SH-SY5Y (cell line): ENCODE data around the gene DNAH17.

ENCODE experiments used
- GATA2 ChIP-seq: IDR thresholded peaks from 2 replicates; pipeline ENCODE4 v1.6.1; 2011; ENCODE audit warnings: mild to moderate bottlenecking, low read depth, low read length
- GATA3 ChIP-seq: IDR thresholded peaks from 2 replicates; pipeline ENCODE4 v1.6.1; 2011; ENCODE audit warnings: low read depth, mild to moderate bottlenecking, low read length, moderate library complexity

Gene DNAH17

DNA sequence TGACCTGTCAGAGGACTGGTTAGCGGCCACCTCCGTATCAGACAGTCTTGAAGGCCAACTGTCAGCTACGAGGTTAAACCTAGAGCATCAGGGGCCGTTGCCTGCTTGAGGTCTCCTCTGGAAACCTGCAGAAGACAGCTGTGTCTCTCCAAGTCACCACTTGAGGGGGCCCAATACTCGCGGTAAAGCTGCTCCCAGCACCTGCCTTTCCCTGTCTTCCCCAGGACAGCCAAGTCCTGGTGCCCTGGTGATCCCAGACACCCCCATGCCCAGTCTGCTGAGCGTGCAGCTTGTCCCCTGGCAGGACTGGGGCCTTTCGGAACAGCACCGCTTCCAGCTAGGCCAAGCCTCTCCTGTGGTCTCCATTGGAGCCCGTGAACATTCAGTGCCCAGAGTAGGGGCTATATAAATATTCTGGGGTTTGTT is 80.1 kb downstream of the DNAH17 start:
- TF ChIP-seq GATA2 = no peak
- no peak for TF ChIP-seq GATA3

DNA sequence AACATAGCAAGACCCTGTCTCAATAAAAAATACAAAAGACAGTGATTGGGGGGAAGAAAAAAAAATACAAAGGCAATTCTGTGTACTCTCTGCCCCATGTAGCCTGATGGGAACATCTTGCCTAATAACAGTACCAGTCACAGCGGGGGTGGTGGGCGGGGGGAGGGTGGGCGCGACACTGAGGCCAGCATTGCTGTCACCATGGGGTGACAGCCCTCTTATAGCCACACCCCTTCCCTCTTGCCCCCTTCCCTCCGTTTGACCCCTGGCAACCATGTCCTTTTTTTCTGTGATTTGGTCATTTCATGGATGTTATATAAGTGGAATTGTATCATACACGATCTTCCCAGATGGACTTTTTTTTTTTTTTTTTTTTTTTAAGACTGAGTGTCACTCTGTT is 80.9 kb downstream of the DNAH17 start:
- no peak for TF ChIP-seq GATA2
- TF ChIP-seq GATA3 = no peak

DNA sequence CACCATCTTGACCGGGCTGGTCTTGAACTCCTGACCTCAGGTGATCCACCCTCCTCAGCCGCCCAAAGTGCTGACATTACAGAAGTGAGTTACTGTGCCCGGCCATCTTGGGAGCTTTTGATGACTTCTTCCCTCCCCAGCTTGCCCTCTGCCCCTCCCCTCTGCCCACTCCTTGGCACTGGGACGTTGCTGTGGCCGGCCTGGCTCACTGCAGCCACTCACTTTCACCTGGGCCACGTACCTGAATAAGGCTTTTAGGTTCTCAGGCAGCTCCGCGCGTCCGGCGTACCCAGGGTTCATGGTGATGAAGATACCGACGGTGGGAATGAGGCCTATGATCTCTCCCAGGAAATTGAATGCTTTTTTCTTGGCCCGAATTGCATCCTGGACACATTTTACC is 81.6 kb downstream of the DNAH17 start:
- no peak for TF ChIP-seq GATA2
- TF ChIP-seq GATA3 = no peak

DNA sequence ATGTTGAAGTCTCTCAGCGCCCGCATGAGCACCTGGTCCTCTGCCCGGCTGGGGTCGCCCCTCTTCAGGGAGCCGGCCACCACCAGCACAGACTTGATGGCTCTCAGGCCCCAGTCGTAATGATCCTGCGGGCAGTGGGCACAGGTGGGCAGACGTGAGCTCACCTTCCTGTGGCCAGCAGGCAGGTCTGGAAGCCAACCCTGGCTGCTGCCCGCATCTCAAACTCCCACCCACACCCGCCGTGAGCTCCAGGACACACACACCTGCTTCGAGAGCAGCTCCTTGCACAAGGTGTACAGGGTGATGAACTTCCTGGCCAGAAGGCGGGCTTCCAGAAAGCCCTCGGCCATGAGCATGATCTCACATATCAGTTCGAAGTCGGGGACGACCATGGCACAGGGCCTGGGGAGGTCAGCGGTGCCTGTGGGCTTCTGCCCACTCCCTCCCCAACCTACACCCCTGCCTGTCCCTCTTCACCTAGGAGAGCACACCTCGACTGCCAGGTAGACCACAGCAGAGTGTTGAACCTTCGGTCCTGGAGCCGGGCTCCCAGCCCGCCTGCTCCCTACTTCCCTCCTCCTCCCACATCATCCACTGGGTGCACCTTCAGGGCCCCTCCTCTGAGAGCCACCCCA is 82.4 kb downstream of the DNAH17 start:
- TF ChIP-seq GATA2 = no peak
- no peak for TF ChIP-seq GATA3

DNA sequence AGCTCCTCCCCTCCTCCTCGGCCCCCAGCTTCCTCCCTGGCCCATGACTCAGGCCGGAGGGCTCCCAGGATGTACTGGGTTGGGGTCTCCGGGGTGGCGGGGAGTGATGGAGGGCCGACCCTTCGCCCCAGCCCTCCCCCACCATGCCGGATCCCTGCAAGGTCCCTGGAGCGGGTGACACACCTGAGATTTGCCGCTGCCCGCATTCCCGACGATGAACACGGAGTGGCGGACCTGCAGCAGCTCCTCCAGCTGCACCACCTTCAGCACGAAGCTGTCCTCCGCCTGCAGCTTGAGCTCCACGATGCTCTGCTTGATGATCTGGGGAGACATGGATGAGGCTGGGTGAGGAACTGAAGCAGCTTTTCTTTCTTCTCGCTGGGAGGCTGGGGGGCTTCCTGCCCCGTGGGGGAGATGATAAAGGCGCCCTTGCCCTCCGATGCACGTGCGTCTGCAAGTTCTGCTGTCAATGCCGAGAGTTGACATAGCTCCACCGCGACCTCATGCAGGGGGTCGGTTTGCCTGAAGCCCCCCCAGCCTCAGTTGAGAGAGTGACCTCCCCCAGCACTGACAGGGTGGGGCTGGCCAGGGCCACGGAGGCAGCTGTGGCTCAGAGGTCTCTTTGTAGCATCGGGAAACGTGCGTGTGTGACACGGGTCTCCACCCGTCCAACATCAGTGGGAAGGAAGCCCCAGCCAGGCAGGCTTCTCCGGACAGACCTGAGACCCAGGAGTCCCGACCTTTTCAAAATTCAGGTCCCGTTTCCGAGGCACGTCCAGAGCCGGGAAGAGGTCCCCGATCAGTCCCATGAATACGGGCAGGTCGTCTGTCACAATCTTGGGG is 83.1 kb downstream of the DNAH17 start:
- TF ChIP-seq GATA3 (no peak), GATA2 (no peak)

DNA sequence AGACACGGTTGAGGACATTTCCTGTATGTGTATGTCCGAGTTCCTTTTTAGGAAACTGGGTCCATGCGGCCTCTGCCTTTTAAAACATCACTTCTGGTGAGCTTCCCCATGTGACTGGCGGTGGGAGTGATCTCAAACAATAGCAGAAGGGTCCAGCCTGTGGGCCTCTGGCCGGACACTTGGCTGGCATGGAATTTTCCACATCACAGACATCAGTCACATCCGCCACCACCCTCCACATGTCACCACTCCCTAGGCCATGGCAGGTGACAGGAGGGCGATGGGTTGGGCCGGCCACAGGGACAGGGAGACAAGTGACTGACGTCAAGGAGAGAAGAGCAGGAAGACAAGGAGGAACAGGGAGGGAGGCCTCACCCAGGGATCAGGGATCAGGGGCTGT is 83.7 kb downstream of the DNAH17 start:
- TF ChIP-seq GATA2 (no peak), GATA3 (no peak)

DNA sequence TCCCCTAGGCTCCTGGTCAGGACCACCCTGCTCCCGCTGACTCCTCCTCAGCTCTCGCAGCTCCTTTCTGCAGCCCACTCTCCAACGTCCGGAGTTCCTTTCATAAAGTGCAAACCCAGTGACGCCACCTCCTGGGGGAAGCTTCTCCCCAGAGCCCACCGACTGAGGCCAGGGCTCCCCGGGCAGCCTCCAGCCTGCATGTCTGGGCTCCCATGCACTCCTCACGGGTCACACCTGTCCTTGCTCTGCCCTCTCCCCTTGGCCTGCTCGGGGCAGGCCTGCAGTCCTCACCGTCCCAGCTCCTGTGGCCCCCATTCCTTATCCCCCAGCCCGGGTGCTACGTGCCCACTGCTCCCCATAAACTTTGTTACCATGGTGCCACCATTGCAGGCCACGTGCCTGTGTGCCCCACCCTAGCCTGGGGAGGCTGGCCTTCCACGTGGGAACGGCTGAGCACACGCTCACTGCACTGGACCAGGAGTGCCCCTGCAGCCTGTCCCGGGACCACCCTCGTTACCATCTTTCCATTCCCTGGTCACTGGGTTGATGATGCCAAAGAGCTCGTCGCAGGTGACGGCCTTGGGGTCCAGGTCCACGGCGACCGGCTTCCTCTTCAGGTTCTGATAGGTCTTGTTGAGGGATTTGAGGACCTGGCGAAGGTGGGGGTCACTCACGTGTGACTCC is 84.9 kb downstream of the DNAH17 start:
- TF ChIP-seq GATA2 (no peak), GATA3 (no peak)

DNA sequence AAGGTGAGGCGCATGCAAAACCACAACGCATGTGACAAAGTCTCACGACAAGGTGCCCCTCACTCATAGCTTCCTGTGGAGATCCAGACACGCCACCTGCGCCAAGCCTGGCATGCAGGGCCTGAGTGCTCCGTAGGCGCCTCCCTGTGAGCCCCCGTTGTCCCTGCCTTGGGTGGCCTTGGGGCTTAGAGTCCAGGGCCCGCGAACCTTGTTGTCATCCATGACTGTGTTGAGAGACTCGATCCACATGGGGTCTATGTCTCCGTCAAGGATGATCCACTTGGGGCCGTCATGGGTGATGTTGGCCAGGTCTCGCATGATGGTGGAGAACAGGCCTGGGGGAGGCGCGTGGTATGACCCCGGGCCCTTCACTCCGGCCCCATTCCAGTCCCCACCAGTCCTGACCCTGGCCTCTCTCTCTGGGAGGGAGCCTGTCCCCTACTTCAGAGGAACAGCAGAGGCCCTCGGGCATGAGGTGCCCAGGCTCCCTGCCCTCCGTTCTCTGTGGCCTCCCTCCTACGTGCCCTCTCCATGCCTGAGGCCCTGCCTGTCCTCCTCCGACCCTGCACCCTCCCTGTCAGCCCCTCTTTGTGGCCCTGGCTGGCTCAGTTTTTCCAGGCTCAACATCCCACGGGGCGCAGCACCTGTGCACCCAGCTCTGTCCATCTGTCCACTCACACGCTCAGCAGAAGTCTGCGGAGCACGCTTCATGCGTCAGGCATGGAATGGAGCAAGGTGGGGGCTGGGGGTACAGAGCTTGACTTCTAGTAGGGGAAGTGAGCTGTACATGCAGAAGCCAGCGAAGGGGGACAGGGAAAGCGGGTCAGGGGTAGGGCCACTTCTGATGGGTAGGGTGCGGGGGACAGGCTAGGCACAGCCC is 85.7 kb downstream of the DNAH17 start:
- TF ChIP-seq GATA2 = no peak
- no peak for TF ChIP-seq GATA3

DNA sequence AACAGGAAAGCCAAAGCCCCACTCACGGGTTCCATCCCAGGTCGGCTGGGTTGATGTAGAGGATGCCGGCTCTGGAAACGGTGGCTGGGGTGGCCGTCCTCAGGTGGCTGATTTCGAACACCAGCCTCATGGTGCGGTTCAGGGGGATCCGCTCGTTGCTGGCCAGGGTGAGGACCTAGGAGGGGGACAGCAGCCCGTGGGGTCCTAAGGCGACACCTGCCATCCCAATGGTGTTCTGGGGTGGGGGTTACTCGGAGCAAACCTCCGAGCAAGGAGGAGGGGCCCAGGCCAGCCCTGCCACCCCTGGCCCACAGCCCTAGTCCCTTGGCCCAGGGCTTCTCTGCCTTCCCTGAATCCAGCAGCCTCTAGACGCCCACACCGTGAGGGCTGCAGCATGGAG is 86.5 kb downstream of the DNAH17 start:
- TF ChIP-seq GATA3 (no peak), GATA2 (no peak)

DNA sequence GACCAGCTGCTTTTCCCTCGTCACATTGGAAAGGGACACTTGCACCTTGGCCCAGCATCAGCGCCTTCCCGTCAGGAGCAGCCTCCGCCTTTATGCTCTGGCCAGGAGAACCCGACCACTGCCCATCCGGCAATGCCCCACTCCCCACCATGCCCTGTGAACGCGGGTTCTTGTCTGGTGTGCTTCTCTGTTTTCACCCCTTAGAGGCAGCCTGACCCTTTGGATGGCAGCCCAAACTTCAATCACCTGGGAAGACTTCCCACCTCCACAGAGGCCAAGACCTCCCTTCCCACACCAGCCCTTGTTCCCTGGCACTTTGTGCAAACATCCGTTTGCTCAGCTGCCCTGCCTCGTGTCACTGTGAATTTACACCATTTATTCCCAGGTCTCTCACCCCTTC is 87.0 kb downstream of the DNAH17 start:
- TF ChIP-seq GATA2 (no peak), GATA3 (no peak)

DNA sequence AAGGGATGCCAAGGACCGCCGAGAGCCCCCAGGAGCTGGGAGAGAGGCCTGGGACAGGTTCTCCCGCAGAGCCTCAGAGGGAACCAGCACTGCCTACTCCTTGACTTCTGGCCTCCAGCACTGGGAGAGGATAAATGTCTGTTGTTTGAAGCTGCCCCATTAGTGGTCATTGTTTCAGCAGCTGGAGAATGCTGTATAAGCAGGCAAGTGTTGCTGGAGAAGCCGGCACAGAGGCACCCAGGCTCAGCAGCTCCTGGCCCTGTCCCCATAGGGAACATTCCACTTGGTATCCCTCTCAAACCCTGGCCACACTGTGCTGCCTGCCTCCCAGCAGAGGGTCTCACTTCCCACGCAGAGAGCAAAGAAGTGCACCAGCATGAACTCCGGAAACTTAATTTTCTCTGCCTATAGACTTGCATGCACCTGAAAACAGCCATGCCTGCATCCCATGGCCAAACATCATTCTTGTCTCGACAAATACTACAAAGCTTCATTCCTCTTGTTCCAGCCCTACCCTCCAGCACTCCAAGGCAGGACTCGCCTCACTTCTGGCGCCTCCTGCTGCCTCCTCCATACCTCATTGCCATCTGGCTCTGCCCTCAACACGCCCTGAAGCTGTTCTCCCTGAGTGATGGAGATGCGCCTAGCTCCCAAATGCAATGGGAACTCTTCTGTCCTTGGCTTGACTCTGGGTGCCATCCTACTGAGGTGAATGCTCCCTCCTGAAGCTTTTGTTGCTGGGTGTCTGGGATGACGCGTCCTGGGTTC is 88.1 kb downstream of the DNAH17 start:
- TF ChIP-seq GATA3 = no peak
- TF ChIP-seq GATA2 = no peak

DNA sequence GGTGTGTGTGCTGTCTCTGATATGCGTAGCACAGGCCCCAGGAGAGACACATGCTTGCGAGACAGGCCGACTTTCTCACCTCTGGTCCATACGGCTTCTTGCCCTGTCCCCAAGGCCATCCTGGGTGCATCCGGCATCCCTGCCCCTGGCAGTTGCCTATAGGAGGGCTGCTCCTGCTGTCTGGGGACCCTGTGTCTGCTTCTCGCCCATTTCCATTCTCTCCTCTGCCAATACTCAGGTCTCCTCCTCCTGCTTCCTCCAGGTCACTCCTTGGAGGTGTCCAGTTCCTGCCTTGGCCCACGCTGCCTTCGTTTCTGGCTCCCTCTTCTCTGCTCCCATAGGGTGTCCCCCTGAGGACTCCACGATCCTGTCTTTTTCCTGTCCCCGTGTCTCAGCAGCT is 89.0 kb downstream of the DNAH17 start:
- TF ChIP-seq GATA2 = no peak
- TF ChIP-seq GATA3 = no peak

DNA sequence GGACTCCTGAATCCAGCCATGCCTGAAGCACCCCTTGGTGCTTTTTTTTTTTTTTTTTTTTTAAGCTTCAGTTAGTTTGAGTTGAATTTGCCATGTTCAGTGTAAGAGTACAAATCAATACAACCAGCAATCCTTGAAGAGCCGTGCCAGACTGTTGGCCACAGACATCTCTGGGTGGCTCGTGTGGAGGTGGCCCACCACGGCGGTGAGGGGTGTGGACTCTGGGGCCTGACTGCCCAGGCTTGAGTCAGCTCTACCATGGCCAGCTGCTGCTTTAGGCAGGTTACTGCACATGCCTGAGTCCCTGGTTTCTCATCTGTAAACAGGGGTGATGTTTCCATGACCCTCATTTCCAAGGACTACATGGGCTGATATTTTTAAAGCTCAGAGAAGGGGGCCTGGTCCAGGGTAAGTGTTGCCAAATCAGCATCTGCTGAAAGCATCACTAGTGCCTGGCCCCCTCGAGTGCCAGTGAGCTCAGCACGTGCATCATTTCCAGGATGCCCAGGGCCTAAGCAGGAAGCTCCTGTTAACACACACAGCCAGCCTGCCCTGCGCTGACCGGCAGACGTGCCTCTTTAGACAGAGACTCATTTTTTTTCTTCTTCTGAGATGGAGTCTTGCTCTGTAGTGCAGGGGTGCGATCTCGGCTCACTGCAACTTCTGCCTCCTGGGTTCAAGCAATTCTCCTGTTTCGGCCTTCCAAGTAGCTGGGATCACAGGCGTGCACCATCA is 90.1 kb downstream of the DNAH17 start:
- TF ChIP-seq GATA3 (no peak), GATA2 (no peak)
